ENCODE measurements around the gene ENPP6. TPM values are rescaled to one million over a fixed set of nuclear protein-coding genes. Genes with fewer than 3 reads are reported as not detected.

The ENPP6 gene
- total and polyA plus RNA-seq, 4 donors, result 0.05 to 0.08 (median 0.05) TPM; not detected in 1

DNA sequence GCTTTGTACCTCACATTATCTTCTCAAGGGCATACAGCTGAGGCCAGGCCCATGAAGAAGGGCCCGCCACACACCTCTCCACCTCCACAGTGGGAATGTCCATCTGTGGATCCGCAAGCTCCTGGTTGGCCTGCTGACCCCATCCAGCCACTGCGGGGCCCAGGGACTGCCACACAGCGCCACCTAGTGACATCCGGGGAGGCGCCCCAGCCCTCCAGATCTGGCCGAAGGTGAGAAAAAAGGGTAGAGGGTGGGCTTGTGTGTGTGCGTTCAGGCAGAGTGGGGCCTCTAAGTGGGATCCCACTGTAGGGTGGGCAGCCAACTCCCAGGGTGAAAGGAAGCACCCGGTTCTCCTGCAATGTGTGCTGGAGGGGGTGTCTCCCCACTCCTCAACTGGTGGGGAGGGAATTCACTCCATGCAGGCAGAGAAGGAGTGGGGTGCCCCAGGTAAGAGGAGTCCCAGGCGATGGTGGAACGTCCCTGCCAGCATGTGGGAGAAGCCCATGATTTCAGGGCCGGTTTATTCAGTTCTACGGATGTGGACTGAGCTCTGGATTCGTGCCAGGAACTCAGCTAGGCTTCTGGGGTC is 117.3 kb downstream of the ENPP6 start:
- 58% methylated on average over 14 of the region's 14 CpGs for WGBS
- H3K4me1 ChIP-seq (ENCODE audit: control insufficient read depth in 4 of 4, insufficient read depth in 4 of 4, low read length in 3 of 4), result peaks cover 5 to 16% (median 11%) of the 10 kb centered on the region in 4 donors
- no peak overlapping the region for H3K9ac ChIP-seq (ENCODE audit: low read depth in 1 of 2, low read length in 2 of 2)
- no peaks in the 10 kb centered on the region for H3K9me3 ChIP-seq (ENCODE audit: control insufficient read depth in 4 of 4, low read length in 3 of 4)
- no peaks in the 10 kb centered on the region for H3K36me3 ChIP-seq (ENCODE audit: control insufficient read depth in 4 of 4, insufficient read depth in 3 of 4, low read depth in 1 of 4, low read length in 3 of 4)
- TF ChIP-seq YY1 (IDR thresholded peaks at IDR 0.05), result no peak
- TF ChIP-seq RAD21 (IDR thresholded peaks at IDR 0.05), result peak; percentile 77 to 98
- no peak for TF ChIP-seq SP1 (IDR thresholded peaks at IDR 0.05)
- TF ChIP-seq FOXA2 (IDR thresholded peaks at IDR 0.05), result no peak
- TF ChIP-seq, protein P1, sequence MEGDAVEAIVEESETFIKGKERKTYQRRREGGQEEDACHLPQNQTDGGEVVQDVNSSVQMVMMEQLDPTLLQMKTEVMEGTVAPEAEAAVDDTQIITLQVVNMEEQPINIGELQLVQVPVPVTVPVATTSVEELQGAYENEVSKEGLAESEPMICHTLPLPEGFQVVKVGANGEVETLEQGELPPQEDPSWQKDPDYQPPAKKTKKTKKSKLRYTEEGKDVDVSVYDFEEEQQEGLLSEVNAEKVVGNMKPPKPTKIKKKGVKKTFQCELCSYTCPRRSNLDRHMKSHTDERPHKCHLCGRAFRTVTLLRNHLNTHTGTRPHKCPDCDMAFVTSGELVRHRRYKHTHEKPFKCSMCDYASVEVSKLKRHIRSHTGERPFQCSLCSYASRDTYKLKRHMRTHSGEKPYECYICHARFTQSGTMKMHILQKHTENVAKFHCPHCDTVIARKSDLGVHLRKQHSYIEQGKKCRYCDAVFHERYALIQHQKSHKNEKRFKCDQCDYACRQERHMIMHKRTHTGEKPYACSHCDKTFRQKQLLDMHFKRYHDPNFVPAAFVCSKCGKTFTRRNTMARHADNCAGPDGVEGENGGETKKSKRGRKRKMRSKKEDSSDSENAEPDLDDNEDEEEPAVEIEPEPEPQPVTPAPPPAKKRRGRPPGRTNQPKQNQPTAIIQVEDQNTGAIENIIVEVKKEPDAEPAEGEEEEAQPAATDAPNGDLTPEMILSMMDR (IDR thresholded peaks at IDR 0.05; ENCODE audit: low read depth, low read length, missing input control), result peak; percentile 53
- TF ChIP-seq REST (IDR thresholded peaks at IDR 0.05), result no peak
- TF ChIP-seq ATF3 (IDR thresholded peaks at IDR 0.05), result no peak
- TF ChIP-seq, protein P2, sequence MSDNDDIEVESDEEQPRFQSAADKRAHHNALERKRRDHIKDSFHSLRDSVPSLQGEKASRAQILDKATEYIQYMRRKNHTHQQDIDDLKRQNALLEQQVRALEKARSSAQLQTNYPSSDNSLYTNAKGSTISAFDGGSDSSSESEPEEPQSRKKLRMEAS (IDR thresholded peaks at IDR 0.05), result no peak
- no peak for TF ChIP-seq ZBTB33 (IDR thresholded peaks at IDR 0.05)
- TF ChIP-seq TAF1 (conservative IDR thresholded peaks at IDR 0.05), result no peak
- no peak for TF ChIP-seq EGR1 (IDR thresholded peaks at IDR 0.05; ENCODE audit: low read depth in 2 of 2)
- TF ChIP-seq FOXA1 (IDR thresholded peaks at IDR 0.05), result no peak
- TF ChIP-seq HNF4A (conservative IDR thresholded peaks at IDR 0.05), result no peak
- TF ChIP-seq NR2F2 (IDR thresholded peaks at IDR 0.05), result peak; percentile 76
- TF ChIP-seq RXRA (IDR thresholded peaks at IDR 0.05), result peak in 1 of 2 donors; percentile 43
- TF ChIP-seq HNF4G (IDR thresholded peaks at IDR 0.05), result no peak
- no peak for TF ChIP-seq JUND (IDR thresholded peaks at IDR 0.05)
- H3K4me3 ChIP-seq (ENCODE audit: low read depth in 1 of 3, low read length in 3 of 3), result no peak overlapping the region
- H3K27me3 ChIP-seq (ENCODE audit: control insufficient read depth in 4 of 4, insufficient read depth in 4 of 4, low read length in 3 of 4), result no peaks in the 10 kb centered on the region
- peak; percentile 72 for DNase-seq (ENCODE audit: low spot score)
- no peak overlapping the region for H3K27ac ChIP-seq (ENCODE audit: low read depth in 1 of 2, low read length in 2 of 2)
